Panc1 (cell line): ENCODE data around the gene THSD7B.

ENCODE experiments used
- CTCF ChIP-seq: fragments of 450-650 bp; IDR thresholded peaks from 2 replicates; pipeline ENCODE4 v1.5.1; 2017; ENCODE audit warnings: mild to moderate bottlenecking
- POLR2AphosphoS5 ChIP-seq: IDR thresholded peaks from 2 replicates; pipeline ENCODE4 v1.6.1; 2012; ENCODE audit warnings: mild to moderate bottlenecking, low read depth, low read length, moderate library complexity

GRCh38 chr2:137659616-137660015, 894.3 kb downstream of the THSD7B start:
- TF ChIP-seq CTCF (peak; percentile 34), POLR2AphosphoS5 (no peak)
